Dermis blood vessel endothelial cell (primary cell): ENCODE measurements around the gene ENTREP3. TPM values are rescaled to one million over a fixed set of nuclear protein-coding genes. Genes with fewer than 3 reads are reported as not detected.

Experiments
- DNase-seq: peaks from one replicate; pipeline ENCODE4 v3.0.0; 2010
- total RNA-seq: library from RNA; depleted of rRNA; stranded (reverse); fragments of >200 nt; gene quantifications from 2 replicates; pipeline ENCODE4 v1.2.3, GENCODE V29; 2014

ENTREP3 gene
- total RNA-seq, 1 donor from 2014 or later = 6.5 TPM

DNA sequence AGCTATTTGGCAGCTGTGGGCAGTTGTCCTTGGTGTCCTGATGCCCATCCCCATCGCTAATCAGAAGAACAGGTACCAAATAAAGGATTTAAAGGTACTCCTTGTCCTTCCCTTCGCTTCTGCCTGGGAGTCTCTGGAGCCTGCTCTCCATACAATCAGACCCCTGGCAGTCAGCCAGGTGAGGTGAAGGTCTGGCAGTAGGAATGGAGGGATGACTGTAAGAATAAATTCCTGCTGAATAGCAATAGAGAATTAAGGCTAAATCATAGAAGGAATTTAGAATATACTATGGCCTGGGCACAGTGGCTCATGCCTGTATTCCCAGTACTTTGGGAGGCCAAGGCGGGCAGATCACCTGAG lies 56.8 kb downstream of the ENTREP3 start:
- no peak for DNase-seq

DNA sequence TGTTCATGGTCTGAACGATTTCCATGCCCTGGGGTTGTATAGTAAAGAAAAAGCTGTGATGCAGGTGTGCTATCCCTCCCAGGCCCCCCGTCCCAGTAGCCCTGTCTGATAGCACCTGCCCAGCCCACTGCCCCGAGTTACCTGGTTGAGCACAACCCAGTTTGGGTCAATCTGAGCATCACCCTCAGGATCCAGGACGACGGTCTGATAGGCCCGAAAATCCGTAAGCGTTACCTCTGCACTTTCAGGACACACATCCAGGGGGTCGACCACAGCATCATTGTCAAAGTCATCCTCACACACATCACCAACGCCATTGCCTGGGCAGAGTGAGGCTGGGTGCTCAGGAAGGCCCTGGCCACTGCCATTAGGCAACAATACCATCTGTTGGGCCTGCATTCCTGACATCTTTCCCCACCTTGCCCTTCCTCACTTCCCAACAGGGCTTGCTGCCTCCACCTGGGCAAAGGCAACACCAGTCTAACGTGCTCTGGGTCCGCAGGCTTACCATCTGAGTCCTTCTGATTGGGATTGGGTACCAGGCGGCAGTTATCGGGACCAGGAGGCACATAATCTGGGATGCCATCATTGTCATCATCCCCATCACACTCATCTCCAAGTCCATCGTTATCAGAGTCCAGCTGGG lies 57.3 kb downstream of the ENTREP3 start:
- no peak for DNase-seq

Other genes with a start within 250 kb of the ENTREP3 start
- gene DCST2, start 221.7 kb downstream of the ENTREP3 start, total RNA-seq = 0.17 and 0.70 TPM in 2 replicates
- not detected in 2 replicates for gene DCST1, start 221.7 kb downstream of the ENTREP3 start, total RNA-seq
- gene ADAM15, start 204.2 kb downstream of the ENTREP3 start, total RNA-seq = 289 and 307 TPM in 2 replicates
- 9.5 and 15.7 TPM in 2 replicates for gene EFNA4, start 191.7 kb downstream of the ENTREP3 start, total RNA-seq
- gene EFNA3, start 176.6 kb downstream of the ENTREP3 start, total RNA-seq = 1.9 and 2.2 TPM in 2 replicates
- gene EFNA1, start 127.6 kb downstream of the ENTREP3 start, total RNA-seq = 119 and 138 TPM in 2 replicates
- 26.2 and 27.1 TPM in 2 replicates for gene SLC50A1, start 119.6 kb downstream of the ENTREP3 start, total RNA-seq
- gene DPM3, start 115.0 kb downstream of the ENTREP3 start, total RNA-seq = 16.1 and 41.4 TPM in 2 replicates
- gene KRTCAP2, start 82.2 kb downstream of the ENTREP3 start, total RNA-seq = 64.4 and 128 TPM in 2 replicates
- gene TRIM46, start 81.6 kb downstream of the ENTREP3 start, total RNA-seq = 4.1 and 4.7 TPM in 2 replicates
- gene THBS3, start 47.6 kb downstream of the ENTREP3 start, total RNA-seq = 15.9 and 16.2 TPM in 2 replicates
- 49.3 and 50.2 TPM in 2 replicates for gene MTX1, start 46.8 kb downstream of the ENTREP3 start, total RNA-seq
- gene SCAMP3, start 6.9 kb upstream of the ENTREP3 start, total RNA-seq = 38.3 and 46.3 TPM in 2 replicates
- 24.5 and 35.9 TPM in 2 replicates for gene CLK2, start 18.0 kb upstream of the ENTREP3 start, total RNA-seq
- gene HCN3, start 22.0 kb upstream of the ENTREP3 start, total RNA-seq = 0.84 and 0.85 TPM in 2 replicates
- gene PKLR, start 46.0 kb upstream of the ENTREP3 start, total RNA-seq = 0.05 TPM in 1 of 2 replicates, not detected in the other
- gene FDPS, start 53.4 kb upstream of the ENTREP3 start, total RNA-seq = 452 and 512 TPM in 2 replicates
- gene RUSC1, start 65.4 kb upstream of the ENTREP3 start, total RNA-seq = 13.8 and 22.2 TPM in 2 replicates